HEK293 (cell line): ENCODE data around the gene UXS1.

Experiments used
- CTCF ChIA-PET: fragments of 350-600 bp; formaldehyde crosslinking; extraction: SDS; loops from one replicate; lab custom pipeline; 2021; ENCODE audit warnings: antibody characterized with exemption; lab: Yijun Ruan, JAX
- POLR2A ChIA-PET: fragments of 300-600 bp; formaldehyde crosslinking; extraction: SDS; loops from one replicate; lab custom pipeline; 2020; ENCODE audit warnings: antibody characterized with exemption, inconsistent platforms; lab: Yijun Ruan, JAX
- H3K27ac ChIP-seq: fragments of 200-500 bp; sonication (Bioruptor generic); 2 replicates; pipeline ENCODE4 v1.5.1; 2014; ENCODE audit warnings: low read depth, low read length, control low read depth, inconsistent platforms; ENCODE audit errors: extremely low read depth
- H3K36me3 ChIP-seq, 2 experiments: fragments of 200-500 bp in 1 of 2; sonication (Bioruptor generic) in 1 of 2; 1 replicate in 1 of 2; 2 replicates in 1 of 2; pipeline ENCODE4 v1.5.1; 2014 to 2017; ENCODE audit warnings: inconsistent platforms in 2 of 2, low read length in 2 of 2; ENCODE audit not compliant: control insufficient read depth in 2 of 2, insufficient read depth in 1 of 2
- H3K4me1 ChIP-seq: fragments of 200-500 bp; sonication (Bioruptor generic); 2 replicates; pipeline ENCODE4 v1.5.1; 2014; ENCODE audit warnings: mild to moderate bottlenecking, low read length, inconsistent platforms; ENCODE audit not compliant: control insufficient read depth, insufficient read depth
- H3K4me3 ChIP-seq: 2 replicates; pipeline ENCODE4 v1.5.1; 2011; ENCODE audit warnings: low read depth, mild to moderate bottlenecking, control low read depth, low read length, moderate library complexity
- H3K9me3 ChIP-seq: fragments of 200-500 bp; sonication (Bioruptor generic); 2 replicates; pipeline ENCODE4 v1.5.1; 2014; ENCODE audit warnings: low read depth, low read length, inconsistent platforms; ENCODE audit not compliant: control insufficient read depth, insufficient read depth
- BCL11A ChIP-seq: fragments of 450-650 bp; formaldehyde crosslinking; IDR thresholded peaks from 2 replicates; pipeline ENCODE4 v1.5.1; 2016; ENCODE audit warnings: low read depth, missing biosample characterization, missing genetic modification characterization
- GLI4 ChIP-seq: fragments of 450-650 bp; formaldehyde crosslinking; IDR thresholded peaks from 2 replicates; pipeline ENCODE4 v1.5.1; 2016; ENCODE audit warnings: missing biosample characterization, missing genetic modification characterization
- HOXA7 ChIP-seq: sonication (generic); formaldehyde crosslinking; IDR thresholded peaks from 2 replicates; pipeline ENCODE4 v1.8.1; 2022; ENCODE audit warnings: missing genetic modification reagents, borderline replicate concordance
- KLF8 ChIP-seq: fragments of 450-650 bp; formaldehyde crosslinking; IDR thresholded peaks from 2 replicates; pipeline ENCODE4 v1.5.1; 2016; ENCODE audit warnings: missing biosample characterization, missing genetic modification characterization
- KLF9 ChIP-seq: fragments of 450-650 bp; formaldehyde crosslinking; IDR thresholded peaks from 2 replicates; pipeline ENCODE4 v1.5.1; 2016; ENCODE audit warnings: missing biosample characterization, missing genetic modification characterization, low read depth
- SCRT2 ChIP-seq: fragments of 450-650 bp; formaldehyde crosslinking; IDR thresholded peaks from 2 replicates; pipeline ENCODE4 v1.5.1; 2016; ENCODE audit warnings: missing biosample characterization, missing genetic modification characterization
- ZBTB20 ChIP-seq: fragments of 450-650 bp; formaldehyde crosslinking; IDR thresholded peaks from 2 replicates; pipeline ENCODE4 v1.5.1; 2016; ENCODE audit warnings: missing biosample characterization, missing genetic modification characterization
- ZFP3 ChIP-seq: fragments of 450-650 bp; formaldehyde crosslinking; IDR thresholded peaks from 2 replicates; pipeline ENCODE4 v1.5.1; 2016; ENCODE audit warnings: low read depth, missing biosample characterization, missing genetic modification characterization
- ZFP37 ChIP-seq: fragments of 450-650 bp; formaldehyde crosslinking; IDR thresholded peaks from 2 replicates; pipeline ENCODE4 v1.5.1; 2016; ENCODE audit warnings: missing biosample characterization, missing genetic modification characterization
- ZIC2 ChIP-seq: fragments of 450-650 bp; formaldehyde crosslinking; IDR thresholded peaks from 2 replicates; pipeline ENCODE4 v1.5.1; 2016; ENCODE audit warnings: missing biosample characterization, missing genetic modification characterization
- ZNF146 ChIP-seq: fragments of 450-650 bp; formaldehyde crosslinking; IDR thresholded peaks from 2 replicates; pipeline ENCODE4 v1.5.1; 2016; ENCODE audit warnings: missing biosample characterization, missing genetic modification characterization
- ZNF174 ChIP-seq: fragments of 450-650 bp; formaldehyde crosslinking; IDR thresholded peaks from 2 replicates; pipeline ENCODE4 v1.5.0; 2017; ENCODE audit warnings: missing biosample characterization, mild to moderate bottlenecking, missing genetic modification characterization
- ZNF274 ChIP-seq, 2 experiments: fragments of 200-500 bp in 1 of 2; fragments of 450-650 bp in 1 of 2; sonication (Bioruptor generic) in 1 of 2; formaldehyde crosslinking in 1 of 2; IDR thresholded peaks; 2 replicates each; pipeline versions ENCODE4 v1.5.1 to v1.6.1; 2014 to 2016; ENCODE audit warnings: borderline replicate concordance in 1 of 2, inconsistent platforms in 1 of 2, low read length in 1 of 2, missing biosample characterization in 1 of 2, missing genetic modification characterization in 1 of 2
- ZNF510 ChIP-seq: fragments of 450-650 bp; formaldehyde crosslinking; IDR thresholded peaks from 2 replicates; pipeline ENCODE4 v1.5.1; 2018; ENCODE audit warnings: mild to moderate bottlenecking, missing genetic modification characterization, missing biosample characterization; ENCODE audit not compliant: insufficient replicate concordance
- ZNF521 ChIP-seq: fragments of 450-650 bp; formaldehyde crosslinking; IDR thresholded peaks from 2 replicates; pipeline ENCODE4 v1.5.1; 2017; ENCODE audit warnings: missing biosample characterization, mild to moderate bottlenecking, missing genetic modification characterization
- ZNF561 ChIP-seq: fragments of 450-650 bp; IDR thresholded peaks from 2 replicates; pipeline ENCODE4 v1.5.1; 2018; ENCODE audit warnings: missing biosample characterization, missing genetic modification characterization, borderline replicate concordance
- ZNF785 ChIP-seq: fragments of 450-650 bp; formaldehyde crosslinking; IDR thresholded peaks from 2 replicates; pipeline ENCODE4 v1.5.1; 2016; ENCODE audit warnings: missing biosample characterization, missing genetic modification characterization
- ZNF837 ChIP-seq: fragments of 450-650 bp; formaldehyde crosslinking; IDR thresholded peaks from 2 replicates; pipeline ENCODE4 v1.5.1; 2016; ENCODE audit warnings: missing biosample characterization, missing genetic modification characterization
- TF ChIP-seq, protein P1 (sequence below): fragments of 450-650 bp; formaldehyde crosslinking; IDR thresholded peaks from 2 replicates; pipeline ENCODE4 v1.5.1; 2016; ENCODE audit warnings: missing biosample characterization, missing genetic modification characterization
- TF ChIP-seq, protein P2 (sequence below): fragments of 450-650 bp; formaldehyde crosslinking; IDR thresholded peaks from 2 replicates; pipeline ENCODE4 v1.5.1; 2016; ENCODE audit warnings: missing biosample characterization, missing genetic modification characterization

Gene UXS1

DNA sequence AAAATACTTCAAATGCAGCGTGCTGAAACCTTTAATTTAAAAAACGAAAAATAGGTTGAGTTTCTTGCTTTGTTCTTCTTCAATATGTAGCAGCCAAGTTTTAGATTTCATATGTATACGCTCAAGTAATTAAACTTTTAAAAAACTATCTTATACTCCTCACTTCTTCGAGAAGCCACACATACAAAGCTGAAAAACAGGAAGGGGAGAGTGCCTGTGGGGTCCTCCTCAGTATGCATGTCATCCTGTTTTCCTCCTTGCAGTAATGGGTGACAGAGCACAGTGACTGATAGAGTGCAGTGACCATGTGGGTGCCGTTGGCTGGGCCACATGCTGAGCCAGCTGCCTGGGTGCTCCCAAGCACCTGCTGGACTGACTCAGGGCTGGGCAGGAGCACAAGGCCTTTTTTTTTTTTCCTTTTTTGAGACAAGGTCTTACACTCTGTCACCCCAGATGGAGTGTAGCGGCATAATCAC is 33.3 kb downstream of the UXS1 start:
- TF ChIP-seq ZNF274 (IDR thresholded peaks at IDR 0.05; ENCODE audit: low read length) (no peak), ZNF274 (tag by site-specific recombination; IDR thresholded peaks at IDR 0.05; ENCODE audit: borderline replicate concordance) (no peak), ZNF521 (tag by site-specific recombination) (no peak), ZNF146 (tag by site-specific recombination) (no peak), GLI4 (tag by site-specific recombination) (no peak), ZFP37 (no peak), ZNF785 (tag by site-specific recombination) (no peak), ZNF174 (tag by site-specific recombination) (no peak), ZFP3 (tag by site-specific recombination) (no peak), HOXA7 (no peak), KLF8 (tag by site-specific recombination) (no peak), KLF9 (tag by site-specific recombination) (no peak), ZNF510 (tag by site-specific recombination) (no peak), ZIC2 (no peak), BCL11A (tag by site-specific recombination) (no peak), ZNF837 (no peak)
- TF ChIP-seq, protein P1, sequence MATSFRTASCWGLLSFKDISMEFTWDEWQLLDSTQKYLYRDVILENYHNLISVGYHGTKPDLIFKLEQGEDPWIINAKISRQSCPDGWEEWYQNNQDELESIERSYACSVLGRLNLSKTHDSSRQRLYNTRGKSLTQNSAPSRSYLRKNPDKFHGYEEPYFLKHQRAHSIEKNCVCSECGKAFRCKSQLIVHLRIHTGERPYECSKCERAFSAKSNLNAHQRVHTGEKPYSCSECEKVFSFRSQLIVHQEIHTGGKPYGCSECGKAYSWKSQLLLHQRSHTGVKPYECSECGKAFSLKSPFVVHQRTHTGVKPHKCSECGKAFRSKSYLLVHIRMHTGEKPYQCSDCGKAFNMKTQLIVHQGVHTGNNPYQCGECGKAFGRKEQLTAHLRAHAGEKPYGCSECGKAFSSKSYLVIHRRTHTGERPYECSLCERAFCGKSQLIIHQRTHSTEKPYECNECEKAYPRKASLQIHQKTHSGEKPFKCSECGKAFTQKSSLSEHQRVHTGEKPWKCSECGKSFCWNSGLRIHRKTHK (tag by site-specific recombination) = no peak
- TF ChIP-seq, protein P2, sequence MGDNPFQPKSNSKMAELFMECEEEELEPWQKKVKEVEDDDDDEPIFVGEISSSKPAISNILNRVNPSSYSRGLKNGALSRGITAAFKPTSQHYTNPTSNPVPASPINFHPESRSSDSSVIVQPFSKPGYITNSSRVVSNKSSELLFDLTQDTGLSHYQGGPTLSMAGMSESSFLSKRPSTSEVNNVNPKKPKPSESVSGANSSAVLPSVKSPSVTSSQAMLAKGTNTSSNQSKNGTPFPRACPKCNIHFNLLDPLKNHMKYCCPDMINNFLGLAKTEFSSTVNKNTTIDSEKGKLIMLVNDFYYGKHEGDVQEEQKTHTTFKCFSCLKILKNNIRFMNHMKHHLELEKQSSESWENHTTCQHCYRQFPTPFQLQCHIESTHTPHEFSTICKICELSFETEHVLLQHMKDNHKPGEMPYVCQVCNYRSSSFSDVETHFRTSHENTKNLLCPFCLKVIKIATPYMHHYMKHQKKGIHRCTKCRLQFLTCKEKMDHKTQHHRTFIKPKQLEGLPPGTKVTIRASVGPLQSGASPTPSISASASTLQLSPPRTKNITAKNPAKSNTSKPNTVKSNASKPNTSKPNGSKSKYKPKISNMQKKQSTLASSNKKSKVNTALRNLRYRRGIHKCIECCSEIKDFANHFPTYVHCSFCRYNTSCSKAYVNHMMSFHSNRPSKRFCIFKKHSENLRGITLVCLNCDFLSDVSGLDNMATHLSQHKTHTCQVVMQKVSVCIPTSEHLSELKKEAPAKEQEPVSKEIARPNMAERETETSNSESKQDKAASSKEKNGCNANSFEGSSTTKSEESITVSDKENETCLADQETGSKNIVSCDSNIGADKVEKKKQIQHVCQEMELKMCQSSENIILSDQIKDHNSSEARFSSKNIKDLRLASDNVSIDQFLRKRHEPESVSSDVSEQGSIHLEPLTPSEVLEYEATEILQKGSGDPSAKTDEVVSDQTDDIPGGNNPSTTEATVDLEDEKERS (tag by site-specific recombination) = no peak
- TF ChIP-seq, all 188 proteins: peak for 0
- no peak overlapping the region for H3K4me3 ChIP-seq
- H3K9me3 ChIP-seq = no peaks in the 10 kb centered on the region
- peaks cover 0 to 60% of the 10 kb centered on the region in 2 experiments; a peak in 2 of 3 replicates for H3K36me3 ChIP-seq
- ChIA-PET CTCF (interaction anchor here (0.6 to 0.7 kb wide), 2 partner anchors 33 to 57 kb away, joined by 3 read pairs; no protein-coding TSS in a partner anchor), POLR2A (no interaction called here)
- H3K27ac ChIP-seq = no peak overlapping the region
- H3K4me1 ChIP-seq = peaks cover 4% of the 10 kb centered on the region; the same call in 1 of the 2 replicates

DNA sequence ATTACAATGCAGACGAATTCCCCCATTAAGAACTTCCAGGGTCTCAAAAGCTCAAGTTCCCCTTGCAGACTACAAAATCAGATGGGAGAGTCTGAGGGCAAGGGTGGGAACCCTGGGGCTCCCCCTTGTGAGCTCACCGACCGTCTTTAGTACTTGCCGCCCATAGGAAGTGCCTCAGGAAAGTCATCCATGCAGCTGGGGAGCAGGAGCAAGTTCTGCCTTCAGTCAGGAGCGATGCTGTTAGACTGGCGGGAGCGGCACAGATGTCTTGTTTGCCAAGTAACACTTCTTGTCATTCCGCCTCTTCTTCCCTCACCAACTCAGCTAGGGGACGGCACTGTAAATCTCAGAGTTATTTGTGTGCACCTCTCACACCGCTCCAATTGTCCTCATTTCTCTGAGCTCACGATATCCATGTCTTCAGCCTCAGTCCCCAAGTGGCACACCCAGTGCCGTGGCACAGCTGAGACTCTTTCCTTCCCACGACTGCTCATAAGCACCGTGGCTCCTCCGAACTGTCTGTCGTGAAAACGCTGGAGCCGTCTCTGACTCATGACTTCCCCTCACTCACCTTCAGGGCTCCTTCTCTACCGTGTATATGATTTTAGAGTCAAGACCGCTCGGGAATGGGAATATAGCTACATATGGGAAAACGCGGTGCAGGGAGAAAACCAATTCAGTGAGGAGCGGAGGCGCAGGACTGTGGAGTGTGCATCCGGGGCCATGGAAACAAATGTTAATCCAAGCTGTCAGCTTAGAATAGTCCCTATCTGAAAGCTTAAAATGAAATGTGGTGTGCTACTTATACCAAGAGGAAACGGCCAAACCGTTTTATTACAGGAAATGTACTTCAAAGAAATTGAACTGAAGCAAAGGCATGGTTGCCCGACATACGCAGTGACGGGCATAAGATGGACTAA is 34.0 kb downstream of the UXS1 start:
- Histone ChIP-seq H3K4me3 (no peak overlapping the region), H3K36me3 (peaks cover 0 to 66% of the 10 kb centered on the region in 2 experiments; a peak in 2 of 3 replicates), H3K9me3 (no peaks in the 10 kb centered on the region), H3K4me1 (no peaks in the 10 kb centered on the region), H3K27ac (no peak overlapping the region)
- POLR2A ChIA-PET = no interaction called here
- CTCF ChIA-PET = interaction anchor here (0.6 to 0.7 kb wide), 2 partner anchors 33 to 57 kb away, joined by 3 read pairs; no protein-coding TSS in a partner anchor
- no peak for TF ChIP-seq SCRT2 (tag by site-specific recombination)
- no peak for TF ChIP-seq ZNF561 (tag by site-specific recombination)
- no peak for TF ChIP-seq ZBTB20 (tag by site-specific recombination)
- TF ChIP-seq ZNF785 (tag by site-specific recombination) = no peak
- TF ChIP-seq, all 188 proteins: peak for 0
